NCI-H1930 (cell line): ENCODE results near the gene PRIMA1.

Experiments used
- DNase-seq, 2 experiments: peaks; one replicate each; lab custom pipeline; 2025; lab: John Stamatoyannopoulos, UW

The PRIMA1 gene

DNA sequence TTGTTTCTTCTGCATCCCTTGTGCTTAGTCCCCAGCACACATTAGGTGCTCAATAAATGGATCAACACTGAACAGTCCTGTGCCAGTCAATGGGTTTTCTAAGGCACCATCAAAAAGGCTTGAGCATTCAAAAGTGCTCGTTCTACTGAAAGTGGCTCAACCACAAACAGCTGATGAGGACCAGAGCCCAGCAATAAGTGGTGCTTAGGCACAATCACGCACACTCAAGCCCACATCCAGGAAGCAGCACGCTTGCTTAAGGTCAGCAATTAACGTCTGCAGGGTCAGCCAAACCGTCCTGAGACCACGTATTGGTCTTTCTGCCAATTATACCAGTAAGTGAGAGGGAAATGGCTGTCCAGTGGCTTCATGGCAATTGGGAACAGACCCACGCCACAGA is 56.5 kb downstream of the PRIMA1 start:
- DNase-seq: no peak

DNA sequence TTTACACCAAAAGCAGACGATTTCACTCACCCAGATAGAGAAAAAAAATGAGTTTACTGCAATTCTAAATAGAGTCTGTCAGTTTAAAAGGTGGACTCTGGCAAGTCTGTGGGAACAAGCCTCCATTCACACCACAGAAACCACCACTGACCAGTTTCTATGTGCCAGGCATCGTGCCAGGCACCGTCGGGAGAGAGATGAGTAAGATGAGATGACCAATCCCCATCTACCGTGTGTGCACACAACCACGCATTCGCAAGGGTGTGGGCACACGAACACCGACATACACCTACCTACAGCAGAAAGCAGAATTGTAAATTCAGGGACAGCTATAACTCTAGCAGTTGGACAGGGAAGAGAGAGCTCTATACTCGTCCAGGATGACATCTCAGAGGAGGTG is 58.3 kb downstream of the PRIMA1 start:
- DNase-seq: no peak

DNA sequence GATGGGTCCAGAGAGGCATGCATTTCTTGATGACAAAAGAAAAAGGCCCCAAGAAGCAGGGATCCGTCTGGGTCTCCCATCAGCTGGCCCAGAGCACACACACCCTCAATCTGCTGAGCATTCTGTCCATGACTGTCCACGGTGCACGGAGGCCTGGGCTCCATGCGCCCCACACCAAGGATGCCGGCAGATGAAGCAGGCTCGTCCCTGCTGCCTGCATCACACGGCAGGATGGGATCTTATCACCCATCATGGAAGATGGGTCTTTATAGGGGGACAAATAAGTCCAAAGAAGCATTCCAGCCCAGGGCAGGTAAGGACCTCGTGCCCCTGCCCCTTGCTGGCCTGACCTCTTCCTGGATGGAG is 59.7 kb downstream of the PRIMA1 start:
- no peak for DNase-seq

DNA sequence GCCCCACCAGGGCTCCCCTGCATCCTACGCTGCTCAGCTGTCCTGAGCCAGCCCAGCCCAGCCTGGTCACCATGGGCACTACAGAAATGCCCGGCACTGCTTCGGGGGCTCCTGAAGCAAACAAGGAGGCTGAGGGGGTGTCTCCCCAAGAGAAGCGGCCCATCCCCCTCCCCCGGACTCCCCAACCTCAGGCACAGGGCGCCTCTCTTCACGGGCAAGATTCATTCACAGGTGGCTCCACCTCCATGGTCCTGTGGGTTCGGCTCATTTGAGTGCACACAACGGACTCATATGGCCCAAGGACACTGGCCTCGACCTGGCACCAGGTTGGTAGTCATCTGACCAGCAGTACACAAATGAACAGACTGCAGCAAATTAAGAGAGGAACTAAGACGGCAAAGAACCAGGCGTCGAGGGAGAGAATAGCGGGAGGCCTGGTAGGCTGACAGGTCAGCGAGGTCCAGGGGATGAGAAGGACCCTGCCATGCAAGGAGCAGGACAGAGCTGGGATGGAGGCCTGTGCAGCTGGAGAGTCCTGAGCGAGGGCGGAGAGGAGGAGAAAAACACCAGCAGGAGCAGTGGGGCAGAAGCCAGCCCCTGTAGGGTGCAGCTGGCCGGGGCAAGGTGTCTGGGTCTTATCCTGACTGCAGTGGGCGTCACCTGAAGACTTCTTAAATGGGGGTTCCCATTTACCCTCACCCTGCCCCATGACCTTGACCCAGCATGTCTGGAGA is 60.2 kb downstream of the PRIMA1 start:
- DNase-seq: no peak

DNA sequence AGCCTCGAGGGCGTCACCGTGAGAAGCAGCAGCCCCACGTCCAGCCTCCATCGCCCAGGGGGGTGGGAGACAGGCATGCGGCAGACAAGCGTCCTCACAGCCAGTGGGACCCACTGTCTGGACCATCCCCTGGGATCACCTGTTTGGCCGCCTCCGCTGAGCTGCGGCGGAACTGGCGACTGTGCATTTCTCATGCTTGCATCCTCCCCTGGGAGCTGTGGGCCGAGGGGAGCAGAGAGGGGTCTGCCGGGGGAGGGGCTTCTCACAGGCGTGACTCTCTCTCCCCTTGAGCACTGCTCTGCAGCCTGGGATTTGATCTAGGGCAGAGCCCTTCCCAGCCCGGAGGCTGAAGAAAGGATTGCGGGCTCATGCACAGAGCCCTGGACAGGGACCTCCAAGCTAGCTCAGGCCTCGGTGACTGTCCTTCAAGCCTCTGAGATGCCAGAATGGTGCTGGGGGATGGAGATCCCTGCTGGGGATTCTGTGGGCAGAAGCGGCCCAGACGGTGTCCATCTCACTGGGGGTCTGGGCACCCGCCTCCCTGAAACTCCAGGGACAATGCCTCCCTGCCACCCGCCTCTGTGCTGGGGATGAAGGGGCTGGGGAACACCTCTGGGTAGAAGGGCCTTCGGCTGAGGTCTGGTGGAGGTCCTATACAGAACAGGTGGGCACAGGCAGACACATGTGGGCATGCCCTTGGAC is 61.1 kb downstream of the PRIMA1 start:
- no peak for DNase-seq

DNA sequence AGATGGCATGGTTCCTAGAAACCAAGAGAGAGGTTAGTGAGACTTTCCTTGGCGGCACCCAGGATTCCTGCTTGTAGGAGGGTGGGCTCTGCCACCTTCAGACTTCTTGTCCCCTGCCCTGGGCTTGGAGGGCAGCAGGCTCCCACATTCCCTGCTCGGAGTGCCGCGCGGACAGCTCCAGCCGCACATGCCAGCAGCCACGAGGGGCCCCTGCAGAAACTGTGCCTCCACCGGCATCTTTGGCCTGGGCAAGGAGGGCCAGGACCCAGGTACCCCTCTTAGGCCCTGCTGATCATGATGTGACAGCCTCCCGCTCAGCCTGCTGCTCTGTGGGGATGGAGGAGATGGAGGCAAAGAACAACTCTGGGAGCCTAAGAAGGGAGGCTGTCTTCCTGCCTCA is 62.3 kb downstream of the PRIMA1 start:
- no peak for DNase-seq

DNA sequence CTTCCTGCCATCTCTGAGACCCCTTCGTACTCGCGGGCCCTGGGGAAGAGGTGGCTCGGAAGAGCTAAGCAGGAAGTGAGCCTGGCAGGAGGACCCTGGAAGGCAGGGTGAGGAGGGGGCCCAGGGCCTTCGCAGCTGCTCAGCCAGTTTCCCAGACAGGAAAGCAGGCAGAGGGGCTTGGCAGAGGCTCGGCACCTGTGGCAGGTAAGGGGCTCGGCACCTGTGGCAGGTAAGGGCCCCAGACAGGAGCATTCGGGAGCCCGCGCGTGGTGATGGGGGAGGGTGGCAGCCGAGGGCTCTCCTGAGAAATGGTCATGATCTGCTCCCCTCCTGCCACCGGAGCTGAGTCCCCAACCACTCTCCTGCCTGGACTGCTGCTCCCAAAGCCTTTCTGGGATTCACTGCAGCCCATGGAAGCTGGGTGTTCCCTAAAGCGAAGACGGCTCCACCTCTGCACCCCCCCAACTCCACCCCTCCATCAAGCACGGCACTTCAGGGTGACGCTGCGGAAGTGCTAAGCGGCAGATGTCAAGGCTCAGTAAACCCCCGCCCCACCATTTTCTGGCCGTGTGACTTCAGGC is 63.2 kb downstream of the PRIMA1 start:
- DNase-seq: no peak

DNA sequence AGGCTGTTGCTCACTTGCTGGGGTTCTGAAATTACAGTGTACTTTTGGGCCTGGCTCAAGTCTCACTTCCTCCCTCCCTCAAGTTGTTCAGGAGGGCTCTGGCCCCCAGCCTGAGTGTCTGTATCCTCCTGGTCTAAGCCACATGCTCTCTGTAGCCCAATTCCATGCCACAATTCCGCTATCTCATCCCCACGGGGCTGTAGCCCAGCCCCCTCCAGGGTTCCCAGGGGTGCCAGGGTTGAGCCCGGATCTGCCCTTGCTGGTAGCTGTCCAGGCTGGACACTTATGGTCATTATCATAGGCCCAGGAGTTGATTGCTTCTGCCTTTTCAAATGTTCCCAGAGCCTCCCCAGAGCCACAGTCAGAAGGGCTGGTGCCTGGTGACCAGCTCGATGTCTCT is 65.3 kb downstream of the PRIMA1 start:
- DNase-seq: no peak

DNA sequence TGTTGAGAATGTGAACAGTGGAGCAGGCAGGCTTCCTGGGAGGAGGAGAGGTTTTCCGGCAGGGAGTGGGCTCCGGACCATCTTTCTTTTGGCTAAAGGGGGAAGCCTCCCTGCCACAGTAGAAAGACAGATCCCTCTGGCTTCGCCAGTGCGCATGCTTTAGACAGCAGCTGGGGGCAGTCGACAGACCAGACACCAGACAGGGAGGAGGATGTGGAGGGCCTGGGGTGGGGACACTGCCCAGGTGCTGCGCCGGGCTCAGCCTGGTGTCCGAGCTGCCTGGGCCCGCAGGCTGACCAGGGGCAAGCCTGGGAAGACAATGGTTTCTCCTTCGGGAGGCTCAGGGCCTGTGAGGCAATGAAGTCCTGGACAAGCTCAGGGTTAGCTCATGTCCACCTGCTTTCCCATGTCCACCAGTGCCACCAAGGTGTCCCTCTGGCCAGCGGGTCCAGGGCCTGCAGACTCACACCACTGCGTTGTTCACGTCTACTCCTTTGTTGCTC is 67.3 kb downstream of the PRIMA1 start:
- DNase-seq: no peak

DNA sequence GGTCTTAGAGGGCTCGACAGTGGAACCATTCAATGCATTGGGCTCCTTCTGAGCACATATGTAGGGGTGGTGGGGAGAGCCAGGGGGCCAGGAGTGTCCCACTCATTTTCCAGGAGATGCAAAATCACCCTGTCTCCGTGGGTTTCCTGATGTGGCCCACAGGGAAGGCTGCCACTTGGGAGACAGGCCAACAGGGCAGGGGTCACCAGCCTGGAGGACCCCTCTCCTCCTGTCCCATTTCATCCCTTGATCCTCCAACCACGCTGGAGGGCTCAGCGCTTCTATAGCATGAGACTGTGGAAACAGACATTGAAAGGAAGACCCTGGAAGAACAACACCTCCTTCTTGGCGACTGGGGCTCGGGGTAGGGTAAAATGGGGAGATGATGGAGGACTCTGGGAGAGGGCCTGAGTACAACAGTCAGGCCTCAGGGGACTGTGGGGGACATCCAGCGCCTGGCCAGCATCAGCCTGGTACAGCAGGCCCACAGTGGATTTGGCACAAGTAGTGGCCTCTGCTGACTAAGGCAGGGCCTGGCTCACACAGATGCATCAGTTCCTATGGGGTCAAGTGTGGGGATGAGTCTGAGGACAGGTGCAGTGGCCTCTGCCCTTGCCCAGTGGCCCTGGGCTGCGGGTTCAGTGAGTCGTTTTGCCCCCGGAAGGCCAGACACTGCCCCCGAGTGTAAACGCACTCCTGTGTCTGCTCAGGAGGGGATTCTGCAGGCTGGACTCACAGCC is 68.0 kb downstream of the PRIMA1 start:
- DNase-seq: no peak

DNA sequence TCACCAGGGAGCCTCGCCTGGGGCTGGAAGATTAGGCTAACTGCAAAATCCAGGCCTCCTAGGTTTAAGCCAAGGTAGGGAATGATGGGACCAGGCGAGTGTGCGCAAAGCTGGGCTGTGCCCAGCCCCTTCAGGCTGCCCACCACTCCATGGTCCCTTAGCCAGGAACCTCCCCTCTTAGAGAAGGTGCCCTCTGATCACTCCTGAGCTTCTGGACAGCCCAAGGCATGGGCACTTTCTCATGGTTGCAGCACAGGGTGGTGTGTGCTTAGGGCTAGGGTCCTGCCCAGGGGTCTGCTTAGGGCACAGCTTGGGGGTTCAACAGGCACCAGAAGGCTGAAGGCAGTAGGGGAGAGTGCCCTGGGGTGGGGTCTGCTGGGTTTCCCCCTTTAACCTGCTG is 69.0 kb downstream of the PRIMA1 start:
- DNase-seq: no peak

DNA sequence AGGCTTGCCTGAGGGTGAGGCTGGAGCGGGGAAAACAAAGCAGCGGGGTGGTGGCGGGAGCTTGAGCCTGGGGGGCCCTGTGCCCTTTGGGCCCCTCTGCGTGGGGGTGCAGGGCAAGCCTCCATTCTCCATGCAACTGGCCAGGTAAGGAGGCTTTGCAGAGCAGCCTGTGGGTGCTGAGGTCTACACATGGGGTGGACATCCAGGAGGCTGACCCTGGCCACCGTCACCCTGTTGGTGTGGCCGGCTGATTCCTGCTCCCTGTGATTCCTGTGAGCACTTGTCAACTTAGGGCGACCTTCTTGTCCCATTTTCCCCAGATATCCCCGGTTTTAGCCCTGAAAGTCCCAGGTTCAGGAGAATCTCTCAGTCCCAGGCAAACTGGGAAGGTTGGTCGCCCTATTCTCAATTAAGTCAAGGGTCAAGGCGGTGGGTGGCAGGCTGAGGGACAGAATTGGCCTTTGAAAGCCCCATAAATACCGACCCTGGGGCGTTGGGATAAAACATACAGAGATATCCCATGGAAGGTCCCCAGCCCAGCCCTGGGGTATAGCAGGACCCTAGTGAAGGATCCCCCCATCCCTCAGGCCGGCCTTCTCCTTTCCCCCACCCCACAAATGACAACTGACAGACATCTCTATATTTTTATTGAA is 70.5 kb downstream of the PRIMA1 start:
- no peak for DNase-seq

DNA sequence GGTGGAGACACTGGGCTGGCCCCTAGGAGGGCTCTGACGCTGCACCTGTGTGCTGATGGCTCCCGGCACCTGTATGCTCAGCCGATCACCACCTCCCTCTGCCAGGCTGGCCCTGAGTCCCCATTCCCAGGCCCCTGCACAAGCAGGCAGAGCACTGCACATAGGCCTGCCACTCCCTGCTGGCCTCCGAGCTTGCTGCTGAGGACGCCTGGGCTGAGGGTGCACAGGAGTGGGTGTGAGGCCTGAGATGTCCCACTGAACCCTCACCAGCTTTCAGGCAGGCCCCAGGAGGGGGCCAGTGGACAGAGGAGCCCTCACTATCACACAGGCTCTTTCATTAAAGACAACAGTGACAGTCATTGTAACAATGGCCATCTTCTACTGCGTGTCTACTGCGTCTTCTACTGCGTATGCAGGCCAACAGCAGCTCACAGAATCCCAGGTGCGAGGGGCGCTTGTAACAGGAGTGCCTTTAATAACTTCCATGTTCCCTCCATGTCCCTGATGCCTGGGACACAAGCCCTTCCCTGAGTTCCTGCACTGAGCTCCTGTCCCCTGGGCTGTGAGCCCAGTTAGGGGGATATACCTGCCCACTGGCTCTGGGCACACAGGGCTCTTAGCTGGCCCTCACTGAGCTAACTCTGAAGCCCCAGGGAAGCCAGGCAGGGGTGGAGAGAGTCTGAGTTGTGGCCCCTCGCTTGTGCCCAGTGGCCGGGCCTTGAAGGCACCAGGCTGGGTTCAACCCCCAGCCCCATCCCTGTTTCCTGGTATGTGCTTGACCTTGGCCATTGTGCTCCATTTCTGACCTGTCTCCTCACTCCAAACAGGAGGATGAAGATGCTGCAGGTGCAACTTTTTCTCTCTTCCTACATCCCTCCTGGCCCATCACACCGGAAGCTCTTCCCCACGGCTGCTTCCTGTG is 71.3 kb downstream of the PRIMA1 start:
- no peak for DNase-seq

DNA sequence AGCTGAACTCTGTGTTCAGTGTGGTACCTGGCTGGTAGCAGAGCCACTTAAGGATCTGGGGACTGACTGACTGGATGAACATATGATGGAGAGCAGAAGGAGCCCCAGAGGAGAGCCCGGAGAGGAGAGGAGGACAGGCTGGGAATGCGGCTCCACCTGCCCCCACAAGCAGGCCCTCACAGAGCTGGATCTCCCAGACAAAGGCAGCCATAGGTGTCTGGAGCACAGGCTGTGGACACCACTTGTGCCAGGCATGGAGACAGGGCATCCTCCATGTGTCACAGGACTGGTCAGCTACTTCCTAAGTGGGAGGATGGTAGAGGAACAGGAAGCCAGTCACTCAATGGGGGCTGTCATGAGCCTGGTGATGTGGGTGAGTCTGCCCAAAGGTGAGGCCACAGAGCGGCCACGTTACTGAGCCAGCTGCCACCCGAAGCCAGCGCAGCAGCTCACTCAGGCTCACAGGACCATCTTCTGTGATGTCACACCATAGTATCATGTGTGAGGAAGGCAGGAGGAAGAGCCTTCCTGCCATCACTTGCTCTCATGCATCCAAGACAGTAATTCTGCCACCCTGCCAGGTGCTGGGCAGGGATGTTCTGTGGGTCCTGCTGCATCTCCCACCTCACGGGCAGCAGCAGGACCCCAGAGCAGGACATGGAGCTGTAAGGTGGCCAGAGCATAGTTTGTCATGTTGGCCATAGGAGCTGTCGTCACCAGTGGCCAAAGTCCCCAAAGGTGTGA is 72.1 kb downstream of the PRIMA1 start:
- no peak for DNase-seq

DNA sequence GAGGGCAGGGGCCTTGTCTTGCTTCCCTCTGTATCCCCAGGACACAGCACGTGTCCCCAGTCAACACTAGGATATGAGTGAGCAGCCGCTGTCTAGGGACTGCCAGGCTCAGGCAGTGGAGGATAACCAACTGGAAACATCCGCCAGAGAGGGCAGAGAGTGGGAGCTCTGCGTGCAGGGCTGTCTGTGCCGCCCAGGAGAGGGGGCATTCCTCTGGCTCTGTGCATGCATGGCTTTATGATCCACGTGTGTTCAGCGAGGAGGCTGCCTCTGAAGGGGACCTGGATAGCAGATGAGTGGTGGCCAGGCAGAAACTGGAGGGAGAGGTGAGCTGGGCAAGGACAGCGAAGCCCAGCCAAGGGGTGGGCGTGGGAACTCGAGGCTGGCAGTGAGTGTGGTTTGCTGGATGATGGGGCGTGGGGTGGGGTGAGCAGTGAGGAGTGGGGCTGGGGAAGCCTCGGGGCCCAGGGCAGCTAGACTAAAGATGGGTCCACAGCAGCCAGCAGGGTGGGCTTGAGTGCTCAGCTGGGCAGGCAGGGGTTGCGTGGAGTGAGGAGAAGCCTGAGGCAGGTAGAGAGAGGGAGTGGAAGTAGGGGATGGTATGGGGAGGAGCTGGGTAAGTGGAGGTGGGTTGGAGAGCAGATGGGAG is 72.9 kb downstream of the PRIMA1 start:
- DNase-seq: no peak

DNA sequence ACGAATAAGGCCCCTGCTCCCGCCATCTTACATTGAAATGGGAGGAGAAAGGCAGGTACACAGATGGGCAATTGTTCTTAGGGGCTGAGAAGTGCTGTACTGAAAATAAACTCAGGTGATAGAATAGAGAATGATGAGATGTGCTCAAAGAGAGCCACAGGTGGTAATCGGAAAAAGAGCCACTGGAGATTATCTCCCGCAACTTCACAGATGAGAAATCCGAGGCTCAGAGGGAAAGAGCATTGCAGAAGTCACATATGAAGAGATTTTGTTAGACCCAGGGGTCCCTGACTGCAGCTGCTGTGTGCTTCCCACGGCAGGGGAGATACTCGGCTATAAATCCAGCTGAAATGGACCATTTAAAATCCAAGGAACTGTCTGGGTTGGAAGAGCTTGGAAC is 73.7 kb downstream of the PRIMA1 start:
- DNase-seq: no peak

DNA sequence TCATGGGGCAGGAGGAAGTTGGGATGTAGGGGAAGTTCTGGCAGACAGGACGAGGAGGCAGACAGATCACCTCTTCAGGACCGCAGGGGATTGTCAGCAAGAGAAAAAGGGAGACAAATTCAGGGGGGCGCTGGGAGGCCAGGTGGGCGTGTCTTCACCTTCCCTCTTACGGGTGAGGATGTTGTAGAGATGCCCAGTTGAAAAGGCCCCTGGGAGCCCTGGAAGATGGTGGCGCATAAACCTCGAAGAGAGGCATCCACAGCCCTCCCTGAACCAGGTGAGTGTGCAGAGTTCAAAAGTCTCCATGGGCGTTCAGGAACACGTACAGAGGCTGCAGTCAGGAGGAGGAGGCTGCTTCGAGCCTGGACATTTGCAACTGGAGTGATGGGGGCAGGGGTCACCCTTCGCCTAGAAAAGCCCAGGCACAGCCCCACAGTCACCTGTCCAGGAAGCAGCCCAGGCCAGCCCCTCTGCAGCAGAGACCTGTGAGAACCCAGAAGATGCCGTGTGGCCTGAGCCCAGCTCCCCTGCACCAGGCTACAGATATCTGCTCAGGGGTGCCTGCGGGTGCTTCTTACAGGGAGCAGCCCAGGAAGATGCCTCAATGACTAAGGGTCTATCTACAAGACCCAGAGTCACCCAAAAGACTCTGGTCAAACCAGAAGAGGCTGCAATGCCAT is 74.4 kb downstream of the PRIMA1 start:
- no peak for DNase-seq

DNA sequence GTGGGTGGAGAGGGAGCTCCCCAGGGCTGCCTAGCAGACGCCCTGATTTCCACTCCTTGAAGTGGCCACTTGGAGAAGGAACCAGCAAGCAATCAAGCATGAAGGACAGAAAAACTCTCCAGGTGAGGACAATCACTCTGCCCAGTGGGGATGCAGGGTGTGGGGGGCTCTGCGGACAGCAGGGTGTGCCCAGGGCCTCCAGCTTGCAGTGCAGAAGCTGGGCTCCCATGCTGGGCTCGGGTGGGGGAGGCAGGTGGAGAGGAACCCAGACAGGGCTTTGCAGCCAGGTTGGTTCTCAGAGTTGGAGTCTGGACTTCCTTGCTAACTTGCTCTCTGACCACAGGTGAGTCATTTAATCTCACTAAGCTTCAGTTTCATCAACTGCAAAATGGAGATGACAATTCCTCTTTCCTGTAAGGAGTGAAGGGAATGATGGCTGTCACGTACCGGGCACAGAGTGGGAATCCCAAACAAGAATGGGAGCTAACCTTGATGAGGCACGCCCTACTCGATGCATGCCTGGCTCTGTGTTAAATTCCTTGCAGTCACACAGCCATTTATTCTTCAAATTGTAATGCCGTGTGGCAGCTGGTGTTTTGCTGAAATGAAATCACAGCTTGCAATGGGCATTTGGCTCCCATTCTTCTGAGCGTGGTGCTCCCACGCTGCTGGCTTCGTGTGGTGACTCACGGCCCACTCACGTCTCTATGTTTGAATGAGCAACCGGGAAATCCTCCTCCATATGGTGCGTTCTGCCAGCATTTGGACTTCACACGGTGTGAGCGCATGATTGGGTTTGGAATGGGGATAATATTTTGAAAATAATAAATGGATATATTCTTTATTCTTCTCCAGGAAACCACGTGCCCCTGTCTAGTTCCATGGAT is 75.2 kb downstream of the PRIMA1 start:
- no peak for DNase-seq
